SKM-1 treated with dmso at 0.1 percent for 144 hours (cell line): ENCODE measurements around the gene ARHGEF17.

Source experiments
- DNase-seq: peaks from one replicate; lab custom pipeline; 2025; ENCODE audit not compliant: unreplicated experiment; lab: John Stamatoyannopoulos, UW

The ARHGEF17 gene

GRCh38 chr11:73326929-73327811 is 19.1 kb downstream of the ARHGEF17 start:
- DNase-seq, result peak; percentile 19

DNA sequence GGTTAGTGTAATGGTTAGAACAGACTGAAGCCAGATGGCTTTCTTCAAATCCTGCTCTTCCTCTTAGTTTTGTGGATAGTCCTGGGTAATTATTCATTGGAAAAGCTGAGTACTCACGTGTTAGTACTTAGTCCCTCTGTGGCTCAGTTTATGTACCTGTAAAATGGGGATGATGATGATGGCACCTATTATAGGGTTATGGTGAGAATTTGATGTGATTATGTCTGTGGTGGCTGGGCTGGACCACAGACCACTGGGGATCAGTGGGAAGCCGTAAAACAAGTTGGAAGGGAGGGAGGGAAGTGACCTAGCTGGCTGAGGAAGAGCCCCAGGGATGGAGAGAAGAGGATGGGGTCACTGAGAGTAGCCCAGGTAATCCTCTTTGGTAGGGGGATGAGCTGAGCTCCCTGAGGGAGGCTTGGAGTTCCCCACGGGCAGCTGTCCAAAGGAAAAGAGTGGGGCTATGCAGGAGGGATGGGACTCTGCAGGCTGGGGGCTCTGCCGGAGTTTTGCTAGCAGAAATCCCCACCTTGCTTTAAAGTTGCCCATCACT is 19.8 kb downstream of the ARHGEF17 start:
- no peak for DNase-seq

DNA sequence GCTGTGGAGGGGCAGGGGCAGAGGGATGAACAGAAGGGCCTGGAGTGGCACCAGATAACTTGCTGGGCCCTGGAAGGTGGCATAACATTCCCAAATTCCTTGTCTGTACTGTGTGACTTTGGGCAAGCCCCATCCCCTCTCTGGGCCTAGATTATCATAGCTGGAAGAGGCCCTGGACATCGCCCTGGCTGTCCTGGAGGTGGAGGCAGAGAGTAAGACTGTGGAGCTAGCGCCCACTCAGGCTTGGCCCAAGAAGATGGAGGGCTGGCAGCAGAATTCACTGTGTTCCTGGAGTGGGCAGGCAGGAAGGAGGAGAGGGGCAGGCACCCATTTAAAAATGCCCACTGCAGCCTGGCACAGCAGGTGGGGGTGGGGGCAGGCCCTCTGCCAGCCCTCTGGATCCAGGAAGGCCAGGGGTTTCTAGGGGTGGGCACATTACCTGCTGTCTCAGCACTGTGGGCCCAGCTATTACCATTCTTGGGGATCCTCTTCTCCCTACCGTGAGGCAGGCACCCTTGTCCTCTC is 22.6 kb downstream of the ARHGEF17 start:
- no peak for DNase-seq

DNA sequence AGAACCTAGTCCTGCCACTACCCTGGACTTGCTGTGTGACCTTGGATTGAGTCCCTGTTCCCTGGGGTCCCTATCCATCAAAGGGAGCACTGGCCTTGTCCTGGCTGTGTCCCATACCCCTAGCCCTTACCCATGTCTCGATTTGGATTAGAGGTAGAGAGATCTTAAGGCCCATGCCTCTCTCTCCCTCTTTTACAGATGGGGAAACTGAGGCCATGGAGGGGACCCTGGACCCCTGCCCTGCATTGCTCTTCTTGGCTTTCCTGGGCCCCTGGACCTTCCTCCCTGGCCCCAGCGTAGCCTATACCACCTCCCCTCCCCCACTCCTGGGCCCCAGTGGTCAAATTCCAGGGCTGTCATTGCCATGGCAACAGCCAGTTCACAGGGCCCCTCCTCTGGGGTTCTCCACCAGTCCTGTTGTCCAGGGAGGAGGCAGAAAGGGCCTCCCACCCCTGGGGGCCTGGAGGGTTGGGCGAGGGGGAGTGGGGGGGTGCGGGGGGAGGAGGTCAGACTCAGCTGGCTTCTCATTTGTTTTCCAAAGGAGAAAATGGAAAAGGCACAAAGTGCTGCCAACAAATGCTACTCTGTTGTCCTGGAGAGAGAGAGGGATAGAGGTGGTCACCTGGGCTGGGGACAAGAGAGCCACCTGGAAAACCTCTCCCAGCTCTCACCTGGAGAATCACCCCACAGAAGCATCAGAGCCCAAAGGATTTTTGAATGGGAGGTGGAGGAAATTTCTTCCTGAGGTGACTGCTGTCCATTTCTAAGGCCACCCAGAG is 23.3 kb downstream of the ARHGEF17 start:
- DNase-seq, result no peak

DNA sequence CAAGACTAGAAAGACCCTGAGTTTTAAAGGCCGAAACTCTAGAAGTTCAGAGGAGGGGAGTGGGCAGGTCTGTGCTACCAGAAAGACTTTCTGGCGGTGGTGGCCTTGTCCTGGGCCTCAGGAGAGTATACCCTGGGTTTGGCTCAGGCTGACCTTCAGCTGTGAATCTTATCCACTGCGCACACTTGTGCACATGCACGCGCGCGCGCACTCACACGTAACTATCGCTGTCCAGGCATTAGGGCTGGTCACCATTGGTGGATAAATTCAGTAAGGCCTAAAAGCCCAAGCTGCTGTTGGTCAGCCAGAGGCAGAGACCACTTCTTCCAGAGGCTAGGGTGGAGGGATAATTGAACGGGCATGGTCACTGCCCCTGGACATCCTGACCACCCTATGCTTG is 25.1 kb downstream of the ARHGEF17 start:
- no peak for DNase-seq

DNA sequence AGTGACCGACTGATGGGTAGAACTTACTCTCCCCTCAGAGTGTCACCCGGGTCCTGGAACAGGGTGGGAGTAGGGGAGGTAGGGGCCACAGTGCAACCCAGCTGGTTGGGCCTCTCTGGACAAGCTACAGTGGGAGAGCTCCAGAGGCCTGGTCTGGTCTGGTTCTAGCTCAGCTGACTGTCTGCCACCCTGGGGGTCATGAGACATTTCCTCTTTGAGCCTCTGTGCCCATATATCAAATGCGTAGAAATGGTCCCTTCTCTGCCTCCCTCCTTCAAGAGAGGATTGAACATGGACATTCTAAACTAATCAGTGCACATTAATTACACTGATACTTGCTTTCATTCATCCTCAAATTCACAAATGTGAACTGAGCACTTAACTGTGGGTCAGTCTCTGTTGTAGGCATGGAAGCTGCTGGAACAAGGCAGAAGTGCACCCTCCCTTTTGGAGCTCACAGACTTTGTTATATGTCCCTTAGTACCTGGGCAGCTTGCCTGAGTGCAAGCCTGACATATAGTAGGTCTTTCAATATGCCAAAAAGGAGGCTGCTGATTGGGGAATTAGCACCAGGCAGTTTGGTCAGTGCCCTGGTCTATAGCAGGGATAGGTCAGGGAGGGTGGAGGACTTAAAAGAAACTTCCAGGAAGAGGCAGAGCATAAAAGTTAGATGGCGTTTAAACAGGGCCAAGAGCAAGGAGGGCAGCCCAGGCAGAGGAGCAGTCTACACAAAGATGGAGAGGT is 25.7 kb downstream of the ARHGEF17 start:
- DNase-seq, result no peak

DNA sequence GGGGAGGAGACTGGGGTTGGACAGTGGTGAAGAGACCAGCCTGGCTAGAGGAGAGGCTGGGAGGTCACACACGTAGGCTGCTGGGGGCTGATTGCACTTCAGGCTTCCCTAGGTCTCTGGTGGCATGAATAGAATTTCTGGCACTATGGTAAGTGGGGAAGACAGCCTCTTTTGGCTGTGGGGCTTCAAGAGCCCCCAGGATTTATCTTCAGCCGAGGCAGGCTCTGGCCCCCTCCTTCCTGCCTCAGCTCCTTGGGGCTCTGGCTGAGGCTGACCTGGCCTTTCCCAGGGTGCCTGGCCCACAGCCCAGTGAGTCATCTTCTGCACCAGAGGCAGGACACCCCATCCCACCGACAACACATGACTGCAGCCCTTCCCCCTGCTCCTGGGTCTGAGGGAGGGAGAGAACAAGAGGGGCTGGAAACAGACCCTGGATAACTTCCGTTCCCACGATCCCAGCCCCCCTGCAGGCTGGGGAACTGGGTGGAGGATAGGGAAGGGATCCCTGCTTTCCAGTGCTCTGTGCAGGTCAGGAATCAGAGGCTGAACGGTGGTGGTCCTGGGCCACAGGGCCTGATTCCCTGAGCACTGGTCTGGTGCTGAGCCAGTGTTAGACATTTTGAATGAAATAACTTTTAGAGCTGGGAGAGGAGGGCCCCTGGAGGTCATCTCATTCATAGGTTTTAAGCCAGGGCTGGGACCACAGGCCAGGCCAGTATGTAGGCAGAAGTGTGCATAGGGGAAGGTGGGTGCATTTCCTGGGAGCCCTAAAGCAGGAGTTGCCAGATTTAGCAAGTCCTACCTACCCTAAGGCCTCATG is 26.5 kb downstream of the ARHGEF17 start:
- DNase-seq, result no peak

DNA sequence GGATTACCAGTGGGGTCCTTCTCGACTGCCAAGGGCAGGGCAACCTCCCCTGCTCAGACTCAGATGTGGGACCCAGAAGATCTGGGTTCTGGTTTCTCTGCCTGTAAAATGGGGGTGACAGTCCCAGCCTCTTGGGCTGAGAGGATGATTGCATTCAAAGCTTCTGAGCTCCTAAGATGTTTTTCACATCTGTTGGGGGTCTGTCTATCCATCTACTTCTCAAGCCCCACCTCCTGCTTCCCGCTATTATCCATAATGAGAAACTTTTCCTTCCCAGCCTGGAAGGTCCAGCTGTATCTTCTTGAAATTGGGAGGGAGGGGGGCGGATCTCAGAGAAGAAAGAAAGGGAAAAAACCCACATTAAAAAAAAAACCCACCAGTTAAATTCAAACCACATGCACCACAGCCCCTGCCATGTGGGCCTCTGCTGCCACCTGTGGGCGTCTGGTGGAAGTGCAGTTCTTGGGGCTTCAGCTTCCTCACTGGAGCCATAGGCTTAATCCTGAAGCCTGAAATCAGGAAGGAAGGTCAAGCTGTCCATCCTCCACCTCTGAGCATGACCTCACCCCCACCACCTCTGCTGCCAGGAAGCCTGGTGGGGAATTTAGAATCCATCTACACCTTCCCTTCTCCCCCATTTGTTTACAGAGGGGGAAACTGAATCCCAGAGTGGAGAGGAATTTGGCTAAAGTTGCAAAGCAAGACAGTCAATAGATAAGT is 27.3 kb downstream of the ARHGEF17 start:
- DNase-seq, result peak; percentile 35

DNA sequence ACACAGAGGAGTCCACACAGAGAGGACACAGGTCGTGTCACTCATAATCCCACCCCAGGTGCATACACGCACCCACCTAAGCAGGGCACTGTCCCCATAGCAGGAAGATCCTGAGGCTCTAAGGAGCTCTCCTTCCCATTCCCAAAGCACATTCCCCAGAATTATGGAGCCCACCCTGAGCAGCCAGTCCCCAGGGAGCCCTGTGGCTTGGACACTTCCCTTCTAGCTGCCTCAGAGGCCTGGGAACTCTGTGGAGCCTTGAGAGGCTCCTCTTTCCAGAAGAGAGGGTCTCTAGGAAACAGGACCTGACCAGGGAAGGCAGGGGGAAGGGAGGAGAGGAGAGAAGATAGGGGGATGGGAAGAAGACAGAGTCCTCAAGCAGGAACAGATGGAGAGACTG is 29.8 kb downstream of the ARHGEF17 start:
- DNase-seq, result no peak

- DNase-seq, result no peak
Measured at GRCh38 chr11:73338279-73338678, 30.2 kb downstream of the ARHGEF17 start.

- no peak for DNase-seq
Measured at GRCh38 chr11:73340164-73340563, 32.1 kb downstream of the ARHGEF17 start.

DNA sequence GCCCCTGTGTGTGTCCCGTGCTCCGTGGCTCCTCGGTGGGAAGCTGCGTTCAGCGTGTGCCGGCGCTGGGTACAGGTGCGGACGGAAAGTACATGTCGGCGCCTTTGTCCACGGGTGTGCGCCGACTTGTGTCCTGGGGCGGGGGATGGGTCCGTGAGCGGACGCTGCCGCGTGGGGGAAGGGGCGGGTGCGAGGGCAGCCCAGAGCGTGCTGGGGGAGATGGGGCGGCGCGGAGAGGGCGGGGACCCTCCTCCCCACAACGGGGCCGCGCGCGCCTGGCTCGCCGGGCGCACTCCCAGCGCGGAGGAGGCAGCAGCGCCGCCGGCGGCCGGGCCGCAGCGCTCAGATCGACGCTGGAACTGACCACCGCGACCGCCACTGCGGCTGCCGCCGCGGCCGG is 34.6 kb downstream of the ARHGEF17 start:
- DNase-seq, result no peak

- no peak for DNase-seq
Measured at GRCh38 chr11:73343076-73343873, 35.2 kb downstream of the ARHGEF17 start.

DNA sequence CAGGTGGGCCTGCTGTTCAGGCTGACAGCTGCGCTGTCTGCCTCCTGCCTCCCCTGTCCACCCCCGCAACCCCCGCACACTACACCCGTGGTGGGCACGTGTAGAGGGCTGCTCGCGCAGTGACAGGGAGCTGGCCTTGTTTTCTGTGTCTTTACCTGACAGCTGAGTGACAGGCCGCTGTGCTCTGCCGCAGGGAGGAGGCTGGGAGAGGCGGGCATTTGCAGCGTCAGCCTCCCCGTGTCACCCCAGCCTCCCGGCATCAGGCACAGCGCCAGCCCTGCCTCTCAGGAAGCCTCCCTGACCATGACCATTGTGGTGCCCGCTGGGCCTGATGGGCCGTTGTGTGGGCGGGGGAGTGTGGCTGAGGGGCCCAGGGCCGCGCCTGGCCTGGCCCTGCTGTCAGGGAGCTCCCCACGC is 36.1 kb downstream of the ARHGEF17 start:
- DNase-seq, result no peak

GRCh38 chr11:73345481-73346160 is 37.5 kb downstream of the ARHGEF17 start:
- DNase-seq, result no peak

- no peak for DNase-seq
Measured at GRCh38 chr11:73346186-73346935, 38.3 kb downstream of the ARHGEF17 start.

- DNase-seq, result no peak
Measured at GRCh38 chr11:73347067-73347466, 39.0 kb downstream of the ARHGEF17 start.
